ENCODE measurements around the gene COMP.

GRCh38 chr19:18834644-18834984 lies 43.5 kb upstream of the COMP start:
- TF ChIP-seq POLR2A (IDR thresholded peaks at IDR 0.05) (no peak), CTCF (IDR thresholded peaks at IDR 0.05 in 8 of 11, conservative IDR thresholded peaks at IDR 0.05 in 3 of 11) (no peak), POLR2AphosphoS5 (IDR thresholded peaks at IDR 0.05) (no peak)
